Measurements from ENCODE around the gene SLC34A3.
A peak's percentile ranks its signal among the peaks of the same experiment; 100 is the strongest.
"Not testable (repeated sequence)": the region's sequence is repeated elsewhere in the genome, so short reads cannot be mapped to it uniquely, and the experiment has no call there.

Gene SLC34A3

DNA sequence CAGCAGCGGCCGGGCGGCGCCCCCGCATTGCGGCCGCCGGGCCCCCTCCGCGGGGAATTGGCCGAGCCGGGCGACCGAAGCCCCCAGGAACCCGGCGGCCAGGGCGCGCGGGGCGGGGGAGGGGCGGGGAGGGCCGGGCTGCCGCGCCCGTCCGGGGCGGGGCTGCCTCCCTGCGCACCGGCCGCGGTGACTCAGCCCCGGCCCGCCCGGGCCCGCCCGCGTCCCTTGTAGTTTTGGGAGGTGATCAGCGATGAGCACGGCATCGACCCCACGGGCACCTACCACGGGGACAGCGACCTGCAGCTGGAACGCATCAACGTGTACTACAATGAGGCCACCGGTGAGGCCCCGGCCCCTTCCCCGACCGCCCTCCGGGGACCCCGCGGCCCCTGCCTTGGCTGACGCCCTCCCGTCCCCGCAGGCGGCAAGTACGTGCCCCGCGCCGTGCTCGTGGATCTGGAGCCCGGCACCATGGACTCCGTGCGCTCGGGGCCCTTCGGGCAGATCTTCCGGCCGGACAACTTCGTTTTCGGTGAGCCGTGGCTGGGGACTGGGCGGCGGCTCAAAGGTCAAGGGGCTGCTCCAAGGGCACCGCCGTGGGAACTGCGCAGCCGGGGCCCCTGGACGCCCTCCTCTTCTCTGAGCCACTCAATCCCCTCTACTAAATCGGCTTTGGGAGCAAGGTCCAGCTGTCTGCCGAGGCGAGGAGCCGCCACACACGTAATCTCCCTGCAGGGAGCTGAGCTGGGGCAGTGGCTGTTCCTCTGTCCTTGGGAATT is 11.0 kb downstream of the SLC34A3 start:
- DNase-seq (ENCODE audit: low read depth in 2 of 2), result peak in 1 of 2 experiments; percentile 8

DNA sequence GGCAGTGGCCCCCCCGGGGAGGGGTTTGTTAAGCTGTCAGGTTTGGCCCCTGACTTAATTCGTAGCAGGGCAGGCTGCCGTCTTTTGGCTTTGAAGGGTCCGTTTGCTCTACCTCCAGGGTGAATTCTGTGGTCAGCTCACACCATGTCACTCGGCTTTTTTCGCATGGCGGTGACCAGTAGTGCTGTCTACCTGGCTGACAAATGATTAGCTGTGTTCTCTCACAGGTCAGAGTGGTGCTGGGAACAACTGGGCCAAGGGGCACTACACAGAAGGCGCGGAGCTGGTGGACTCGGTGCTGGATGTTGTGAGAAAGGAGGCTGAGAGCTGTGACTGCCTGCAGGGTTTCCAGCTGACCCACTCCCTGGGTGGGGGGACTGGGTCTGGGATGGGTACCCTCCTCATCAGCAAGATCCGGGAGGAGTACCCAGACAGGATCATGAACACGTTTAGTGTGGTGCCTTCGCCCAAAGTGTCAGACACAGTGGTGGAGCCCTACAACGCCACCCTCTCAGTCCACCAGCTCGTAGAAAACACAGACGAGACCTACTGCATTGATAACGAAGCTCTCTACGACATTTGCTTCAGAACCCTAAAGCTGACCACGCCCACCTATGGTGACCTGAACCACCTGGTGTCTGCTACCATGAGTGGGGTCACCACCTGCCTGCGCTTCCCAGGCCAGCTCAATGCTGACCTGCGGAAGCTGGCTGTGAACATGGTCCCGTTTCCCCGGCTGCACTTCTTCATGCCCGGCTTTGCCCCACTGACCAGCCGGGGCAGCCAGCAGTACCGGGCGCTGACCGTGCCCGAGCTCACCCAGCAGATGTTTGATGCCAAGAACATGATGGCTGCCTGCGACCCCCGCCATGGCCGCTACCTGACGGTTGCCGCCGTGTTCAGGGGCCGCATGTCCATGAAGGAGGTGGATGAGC is 11.8 kb downstream of the SLC34A3 start:
- DNase-seq (ENCODE audit: low read depth in 2 of 2), result no peak

DNA sequence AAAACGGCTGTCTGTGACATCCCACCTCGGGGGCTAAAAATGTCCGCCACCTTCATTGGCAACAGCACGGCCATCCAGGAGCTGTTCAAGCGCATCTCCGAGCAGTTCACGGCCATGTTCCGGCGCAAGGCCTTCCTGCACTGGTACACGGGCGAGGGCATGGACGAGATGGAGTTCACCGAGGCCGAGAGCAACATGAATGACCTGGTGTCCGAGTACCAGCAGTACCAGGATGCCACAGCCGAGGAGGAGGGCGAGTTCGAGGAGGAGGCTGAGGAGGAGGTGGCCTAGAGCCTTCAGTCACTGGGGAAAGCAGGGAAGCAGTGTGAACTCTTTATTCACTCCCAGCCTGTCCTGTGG is 12.5 kb downstream of the SLC34A3 start:
- DNase-seq (ENCODE audit: low read depth in 2 of 2), result not testable (repeated sequence)

DNA sequence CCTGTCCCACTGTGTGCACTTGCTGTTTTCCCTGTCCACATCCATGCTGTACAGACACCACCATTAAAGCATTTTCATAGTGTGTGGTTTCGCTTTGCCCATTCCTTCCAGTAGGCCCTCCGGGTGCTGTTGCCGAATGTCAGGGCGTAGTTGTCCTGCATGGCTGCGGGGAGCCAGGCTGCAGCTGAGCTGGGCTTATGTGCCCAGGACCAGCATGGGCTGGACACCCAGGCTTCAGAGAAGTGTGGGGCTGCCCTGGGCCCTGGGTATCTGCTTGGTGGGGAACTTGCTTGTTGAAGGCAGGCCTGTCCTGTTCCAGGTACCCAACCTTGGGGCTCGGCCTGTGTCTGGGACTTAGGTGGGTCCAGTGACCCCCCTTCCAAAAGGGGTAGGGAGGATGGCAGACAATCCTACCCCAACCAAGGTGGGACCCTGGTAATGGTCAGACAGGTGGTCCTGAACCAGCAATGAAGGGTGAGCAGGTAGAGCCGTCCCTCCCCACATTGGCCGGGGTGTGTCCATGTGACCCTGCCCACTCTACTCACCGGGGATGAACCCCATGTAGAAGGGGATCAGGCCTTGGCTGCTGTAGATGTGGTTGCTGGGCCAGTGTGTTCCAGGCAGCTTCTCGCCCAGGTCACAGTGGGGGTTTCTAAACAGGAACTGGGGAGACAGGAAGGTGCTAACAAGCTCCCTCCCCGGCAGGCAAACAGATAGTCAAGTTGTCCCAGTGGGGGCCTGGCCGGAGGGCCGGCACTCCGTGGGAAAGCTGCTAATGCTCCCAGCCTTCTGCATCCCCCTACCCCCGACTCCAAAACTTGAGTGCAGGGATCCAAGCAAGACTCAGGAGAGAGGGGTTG is 13.2 kb downstream of the SLC34A3 start:
- no peak for DNase-seq (ENCODE audit: low read depth in 2 of 2)

DNA sequence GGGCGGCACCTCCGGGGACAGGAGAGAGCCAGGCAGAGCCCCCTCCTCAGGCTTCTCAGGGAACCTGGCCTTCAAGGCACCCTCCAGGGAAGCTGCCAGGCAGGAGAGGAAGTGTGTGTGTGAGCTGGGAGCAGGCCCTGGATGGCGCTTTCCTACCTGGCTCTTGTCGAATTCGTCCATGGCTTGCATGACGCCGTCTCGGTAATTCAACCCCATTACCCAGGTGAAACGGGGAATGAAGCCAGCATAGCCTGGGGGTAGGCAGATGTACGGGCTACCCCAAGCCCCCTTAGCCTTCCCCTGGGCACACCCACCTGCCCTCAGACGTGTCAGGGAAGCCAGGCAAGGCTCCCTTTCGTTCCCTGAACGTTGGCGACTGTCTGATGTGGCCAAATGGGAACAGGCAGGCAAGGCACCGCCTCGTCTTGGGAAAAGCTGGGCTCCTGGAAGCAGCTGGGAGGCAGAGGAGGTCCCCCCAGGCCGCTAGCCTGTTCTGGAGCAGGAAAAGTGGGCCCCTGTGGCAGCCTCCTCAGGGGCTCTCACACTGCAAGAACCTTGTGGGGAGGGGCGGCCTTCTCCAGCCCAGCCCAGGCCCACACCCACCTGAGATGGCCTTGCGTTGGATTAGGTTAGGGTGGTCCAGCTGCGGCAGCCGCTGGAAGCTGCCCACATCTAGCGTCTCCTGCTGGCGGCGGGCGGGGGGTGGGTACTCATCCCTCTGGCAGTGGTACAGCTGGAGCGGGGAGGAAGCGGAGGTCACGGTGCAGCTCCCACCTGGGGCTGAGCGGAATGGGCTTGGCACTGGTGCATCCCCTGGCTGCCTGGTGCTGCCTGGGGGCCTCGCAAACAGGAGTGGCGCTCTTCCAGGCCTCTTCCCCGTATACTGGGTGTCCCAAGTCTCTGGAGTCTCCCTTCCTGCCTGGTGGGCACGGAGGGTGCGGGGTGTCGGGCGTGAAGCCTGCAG is 14.1 kb downstream of the SLC34A3 start:
- no peak for DNase-seq (ENCODE audit: low read depth in 2 of 2)

DNA sequence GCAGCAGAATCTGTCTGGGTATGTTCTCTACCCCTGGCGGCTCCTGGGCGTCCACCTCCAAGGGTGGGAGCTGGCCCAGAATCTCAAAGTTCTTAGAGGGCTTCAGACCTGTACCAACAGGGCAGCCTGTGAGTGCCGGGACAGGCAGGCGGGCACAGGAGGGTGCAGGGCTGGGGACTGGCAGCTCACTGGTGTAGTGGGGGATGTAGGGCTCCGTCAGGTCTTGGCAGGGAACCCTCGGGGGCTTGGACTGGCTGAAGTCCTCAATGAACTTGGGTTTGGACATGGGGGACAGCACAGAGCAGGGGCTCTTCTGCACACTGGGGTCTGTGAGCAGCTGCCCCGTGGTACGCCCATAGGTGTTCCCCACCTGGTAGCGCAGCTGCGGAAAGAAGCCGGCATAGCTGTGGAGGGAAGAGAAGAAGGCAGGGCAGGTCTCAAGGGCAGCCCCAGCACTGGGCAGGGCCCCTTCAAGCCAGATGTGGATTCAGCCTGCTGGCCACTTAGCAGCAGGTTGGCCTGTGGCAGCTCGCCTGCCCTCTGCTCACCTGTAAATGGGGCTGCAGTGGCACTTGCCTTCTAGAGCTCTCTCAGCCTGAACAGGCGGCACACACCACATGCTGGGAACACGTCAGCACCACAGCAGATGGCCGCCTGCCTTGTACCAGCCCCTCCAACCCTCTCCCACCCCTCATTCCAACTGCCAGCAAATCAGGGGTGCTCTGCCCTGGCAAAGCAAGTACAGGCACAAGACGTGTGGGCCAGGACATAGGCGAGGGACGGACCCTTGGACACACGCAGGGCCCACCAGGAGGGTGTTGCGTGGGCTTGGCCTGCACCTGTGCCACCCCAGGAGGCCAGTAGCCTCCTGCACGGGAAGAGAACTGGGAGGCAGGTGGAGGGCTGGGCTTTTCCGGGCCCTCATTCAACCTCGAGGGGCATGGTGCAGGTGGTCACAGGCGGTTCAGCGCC is 15.0 kb downstream of the SLC34A3 start:
- DNase-seq (ENCODE audit: low read depth in 2 of 2), result no peak

DNA sequence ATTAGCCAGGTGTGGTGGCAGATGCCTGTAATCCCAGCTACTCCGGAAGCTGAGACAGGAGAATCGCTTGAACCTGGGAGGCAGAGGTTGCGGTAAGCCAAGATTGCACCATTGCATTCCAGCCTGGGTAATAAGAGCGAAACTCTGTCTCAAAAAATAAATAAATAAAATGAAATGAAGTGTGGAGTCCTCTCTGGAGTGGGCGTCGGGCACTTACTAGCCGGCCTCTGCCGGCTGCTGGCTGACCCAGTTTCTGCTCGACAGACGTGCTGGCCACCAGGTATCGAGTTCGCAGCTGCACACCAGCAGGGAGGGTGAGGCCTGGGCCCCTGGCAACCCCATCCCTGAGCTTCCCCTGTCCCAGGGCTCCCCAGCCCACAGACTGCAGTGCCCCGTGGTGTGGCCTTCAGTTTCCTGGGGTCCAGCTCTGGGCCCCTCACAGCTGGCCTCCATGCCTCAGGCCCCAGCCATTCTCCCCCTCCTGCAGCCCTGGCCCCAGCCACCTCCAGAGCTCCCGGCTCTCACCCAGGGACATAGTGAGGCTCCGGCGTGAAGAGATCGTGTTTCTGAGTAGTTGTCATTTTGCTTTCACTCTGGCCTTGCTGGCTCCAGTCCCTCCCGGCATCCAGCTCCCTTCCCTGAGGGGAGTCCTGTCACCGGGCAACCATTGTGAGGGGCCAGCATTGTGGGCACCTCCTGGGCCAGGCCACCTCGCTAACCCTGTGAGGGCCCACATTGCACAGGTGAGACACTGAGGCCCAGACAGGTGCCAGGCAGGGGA is 16.6 kb downstream of the SLC34A3 start:
- no peak for DNase-seq (ENCODE audit: low read depth in 2 of 2)

DNA sequence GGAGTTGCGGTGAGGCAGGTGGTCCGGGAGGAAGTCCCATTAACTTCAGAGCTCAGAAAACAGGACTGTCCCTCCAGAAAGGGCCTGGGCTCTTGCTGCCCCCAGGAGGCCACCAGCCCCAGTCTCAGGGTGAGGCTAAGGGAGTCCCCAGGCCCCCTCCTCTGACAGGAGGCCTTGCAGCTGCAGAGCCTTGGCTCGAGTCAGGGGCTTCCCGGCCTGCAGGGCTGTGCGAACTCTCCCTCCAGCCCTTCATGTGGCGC is 17.1 kb downstream of the SLC34A3 start:
- no peak for DNase-seq (ENCODE audit: low read depth in 2 of 2)

DNA sequence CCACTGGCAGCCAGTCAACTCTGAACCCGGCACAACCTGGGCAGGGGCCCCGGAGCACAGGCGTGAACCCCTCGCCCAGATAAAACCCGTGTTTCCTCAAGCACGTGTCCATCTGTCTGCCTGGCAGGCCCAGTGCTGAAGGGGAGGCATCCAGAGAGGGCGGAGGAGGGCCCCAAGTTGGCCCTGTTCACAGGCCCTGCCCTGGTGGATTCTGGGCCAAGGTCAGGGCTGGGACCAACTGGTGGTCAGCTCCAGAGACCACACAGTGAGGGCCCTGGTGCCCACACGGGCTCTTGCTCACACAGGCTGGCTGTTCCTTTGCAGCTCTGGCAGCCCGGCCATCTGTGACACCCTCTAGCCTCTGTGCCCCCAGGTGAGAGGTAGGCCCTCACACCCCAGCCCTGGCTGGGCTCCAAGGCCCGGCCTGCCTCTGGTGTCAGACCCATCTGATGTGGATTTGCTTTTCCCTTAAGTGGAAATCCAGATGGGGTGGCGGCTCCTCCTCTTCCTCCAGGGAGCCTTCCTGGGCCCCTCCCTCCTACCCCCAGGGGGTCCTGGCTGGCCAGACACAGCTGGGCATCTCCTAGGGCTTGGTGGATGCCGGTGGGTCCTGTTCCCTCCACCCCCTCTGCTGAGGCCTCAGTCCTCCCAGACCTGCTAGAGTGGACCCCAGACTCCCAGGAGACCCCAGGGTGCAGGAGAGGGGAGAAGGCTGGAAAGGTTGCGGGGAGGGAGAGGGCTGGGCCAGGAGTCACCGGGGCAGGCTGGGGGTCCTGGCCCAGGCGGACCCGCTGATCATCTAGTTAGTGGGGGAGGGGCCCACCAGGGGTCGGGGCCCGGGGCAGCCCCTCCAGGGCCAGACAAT is 19.9 kb downstream of the SLC34A3 start:
- DNase-seq (ENCODE audit: low read depth in 2 of 2), result no peak

DNA sequence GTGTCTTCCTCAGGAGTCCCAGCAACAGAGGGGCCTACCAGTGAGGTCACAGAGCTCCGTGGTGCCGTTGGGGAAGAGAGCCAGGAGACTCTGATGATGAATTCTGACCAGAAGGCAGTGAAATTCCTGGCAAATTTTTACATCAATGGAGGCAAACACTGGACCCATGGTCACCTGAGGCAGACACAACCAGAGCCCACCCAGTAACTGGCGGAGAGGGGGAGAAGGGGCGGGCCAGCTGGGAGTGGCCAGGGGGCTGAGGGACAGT is 20.4 kb downstream of the SLC34A3 start, which contains the start of gene STPG3:
STPG3 (plus strand) TSS at position 93 of the 268 bp plus-strand sequence; CDS start at position 94, 1 bp downstream.
- no peak for DNase-seq (ENCODE audit: low read depth in 2 of 2)

DNA sequence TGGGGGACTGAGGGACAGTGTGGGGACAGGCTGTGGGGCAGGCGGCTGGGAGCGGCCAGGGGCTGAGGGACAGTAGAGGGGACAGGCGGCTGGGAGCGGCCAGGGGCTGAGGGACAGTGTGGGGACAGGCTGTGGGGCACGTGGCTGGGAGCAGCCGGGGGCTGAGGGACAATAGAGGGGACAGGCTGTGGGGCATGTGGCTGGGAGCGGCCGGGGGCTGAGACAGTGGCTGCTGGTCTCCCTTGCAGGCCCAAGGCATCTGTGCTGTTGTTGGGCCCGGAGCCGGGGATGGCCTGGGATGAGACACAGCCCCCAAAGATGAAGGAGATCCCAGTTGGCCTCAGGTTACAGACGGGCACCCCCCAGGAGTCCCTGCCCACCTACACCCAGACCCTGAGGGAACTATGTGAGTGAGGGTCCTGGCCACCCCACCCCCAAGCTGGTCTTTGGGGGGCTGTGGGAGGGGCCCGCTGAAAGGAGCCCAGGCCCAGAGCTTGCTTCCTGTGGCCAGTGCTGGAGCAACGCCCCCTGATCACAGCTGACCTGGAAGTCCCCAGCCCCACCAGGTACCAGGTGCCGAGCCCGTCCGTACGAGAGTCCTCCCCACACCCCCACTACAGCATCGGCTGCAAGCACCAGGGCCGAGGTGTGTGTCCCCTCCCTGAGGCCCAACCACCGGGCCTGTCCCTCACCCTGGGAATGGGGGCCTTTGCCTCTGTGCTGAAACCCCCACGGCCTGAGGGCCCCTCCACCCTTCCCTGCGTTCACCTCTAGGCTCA is 21.0 kb downstream of the SLC34A3 start:
- no peak for DNase-seq (ENCODE audit: low read depth in 2 of 2)

DNA sequence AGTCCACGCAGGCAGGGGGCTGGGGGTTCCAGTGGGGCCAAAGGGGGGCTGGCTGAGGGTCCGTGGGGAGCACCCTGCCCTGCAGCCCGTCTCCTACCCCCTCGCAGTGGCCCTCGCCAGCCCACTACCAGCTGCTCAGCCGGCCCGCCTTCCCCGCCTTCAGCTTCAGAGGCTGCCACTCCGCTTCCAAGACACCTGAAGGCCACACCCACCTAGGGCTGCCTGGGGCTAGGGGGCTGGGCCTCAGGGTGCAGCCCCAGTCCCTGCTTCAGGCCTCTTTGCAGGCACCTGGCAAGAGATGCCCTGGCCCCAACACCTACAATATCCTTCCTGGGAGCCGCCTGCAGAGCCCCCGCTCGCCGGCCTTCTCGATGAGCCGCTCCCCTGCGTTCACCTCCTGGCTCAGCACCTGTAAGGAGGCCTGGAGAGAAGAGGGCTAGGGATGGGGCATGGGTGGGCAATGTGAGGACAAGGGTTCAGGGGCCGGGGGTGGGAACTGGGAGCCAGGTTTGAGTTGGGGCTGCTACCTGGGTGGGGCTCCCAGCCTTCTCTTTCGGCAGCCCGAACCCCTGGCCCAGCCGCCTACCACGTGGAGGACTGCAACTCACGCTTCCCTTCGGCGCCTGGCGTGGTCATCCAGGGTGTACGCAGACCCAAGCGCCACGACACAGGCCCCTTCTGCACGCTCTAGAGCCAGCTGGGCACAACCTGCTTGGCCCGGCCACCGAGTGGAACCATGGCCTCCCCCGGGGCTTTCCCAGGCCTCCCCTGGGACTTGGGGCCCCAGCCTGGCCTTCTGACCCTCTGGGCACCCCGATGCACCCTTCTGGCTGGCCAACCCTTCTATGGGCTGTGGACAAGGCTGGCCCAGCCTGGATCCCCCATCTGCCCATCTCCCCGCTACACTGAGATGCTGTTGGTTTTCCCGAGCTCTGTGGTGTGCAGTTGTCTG is 22.1 kb downstream of the SLC34A3 start:
- no peak for DNase-seq (ENCODE audit: low read depth in 2 of 2)

DNA sequence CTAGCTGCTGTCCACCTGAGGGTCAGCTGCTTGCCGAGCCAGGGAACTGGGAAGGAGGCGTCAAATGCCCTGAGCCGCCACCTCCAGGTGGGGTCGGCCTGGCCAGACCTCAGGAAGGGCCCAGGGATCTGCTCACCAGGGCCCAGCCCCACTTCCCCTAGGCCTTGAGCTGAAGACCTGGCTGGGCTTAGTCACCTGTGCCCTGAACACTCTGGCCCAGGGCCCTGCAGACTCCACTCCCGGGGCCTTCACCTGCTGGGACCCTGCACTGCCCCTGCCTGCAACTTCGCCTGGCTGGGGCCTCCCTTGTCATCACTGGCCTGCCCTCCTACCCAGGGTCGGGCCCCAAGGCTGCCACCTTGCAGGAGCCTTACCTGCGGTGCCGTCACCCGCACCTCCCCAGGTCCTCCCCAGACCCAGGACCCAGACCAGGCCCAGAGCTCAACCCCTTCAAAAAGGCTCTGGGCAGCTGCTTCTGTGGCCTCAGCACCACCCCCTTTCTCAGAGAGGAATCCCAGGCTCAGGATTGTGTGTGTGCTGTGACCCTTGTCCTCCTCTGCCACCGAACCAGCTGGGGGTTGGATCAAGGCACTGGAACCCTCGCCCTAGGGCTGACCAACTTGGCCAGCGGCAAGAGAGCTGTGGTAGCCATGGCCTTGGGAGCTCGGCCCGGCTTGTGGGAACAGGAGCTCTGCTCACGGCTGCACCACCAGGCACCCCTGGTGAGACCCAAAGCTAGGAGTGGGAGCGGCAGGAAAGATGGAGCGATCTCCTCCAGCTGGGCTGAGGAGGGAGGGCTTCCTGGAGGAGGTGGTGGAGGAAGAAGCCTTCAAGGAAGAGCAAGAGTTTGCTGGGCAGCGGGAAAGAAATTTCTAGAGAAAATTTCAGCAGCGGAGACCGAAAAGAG is 23.3 kb downstream of the SLC34A3 start:
- no peak for DNase-seq (ENCODE audit: low read depth in 2 of 2)

DNA sequence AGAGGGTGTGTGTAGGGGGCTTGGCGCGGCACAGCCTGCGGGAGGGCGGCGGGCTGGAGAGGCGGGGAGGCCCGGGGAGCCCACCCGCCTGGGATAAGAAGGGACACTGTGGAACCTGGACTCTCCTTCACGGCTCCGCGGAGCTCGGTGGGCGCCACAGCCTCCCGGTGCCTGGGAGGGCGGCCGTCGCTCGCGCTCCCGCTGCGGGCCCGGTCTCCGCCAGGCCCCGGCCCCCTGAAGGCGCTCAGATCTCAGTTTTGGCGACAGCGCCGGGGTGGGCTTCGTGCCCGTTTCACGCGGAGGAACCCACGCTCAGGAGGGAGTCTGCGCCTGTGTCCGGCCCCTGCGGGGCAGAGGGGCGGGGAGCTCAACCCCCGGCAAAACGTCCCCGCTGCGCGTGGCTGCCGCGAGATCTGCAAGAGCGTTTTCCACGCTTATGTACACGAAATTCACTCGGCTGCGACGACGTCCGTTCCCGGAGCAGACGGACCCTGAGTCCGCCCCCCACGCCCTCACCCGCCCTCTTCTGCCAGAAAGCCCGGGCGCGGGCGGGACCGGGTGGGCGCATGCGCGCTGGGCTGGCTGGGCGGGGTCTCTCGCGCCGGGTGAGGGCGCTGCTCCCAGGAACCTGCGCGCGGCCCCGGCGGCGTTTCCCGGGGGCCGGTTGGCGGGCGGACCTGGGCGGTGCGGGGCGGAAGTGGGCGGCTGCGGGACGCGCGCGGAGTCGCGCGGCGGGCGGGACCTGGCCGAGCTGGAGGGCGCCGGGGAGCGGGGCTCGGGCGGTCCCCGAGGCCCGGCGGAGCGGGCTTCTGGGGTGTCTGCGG is 24.1 kb downstream of the SLC34A3 start, which contains the start of gene NELFB:
NELFB (plus strand) TSS at position 704 of the 824 bp plus-strand sequence.
- DNase-seq (ENCODE audit: low read depth in 2 of 2), result peak; percentile 65 to 72

All from fibroblast of skin of left quadriceps (primary cell).